Urothelium cell line (cell line): ENCODE data around the gene DOCK3.
"Not testable (repeated sequence)": the region's sequence is repeated elsewhere in the genome, so short reads cannot be mapped to it uniquely, and the experiment has no call there.

Source experiments
- DNase-seq: peaks from one replicate; pipeline ENCODE4 v3.0.0; 2011; ENCODE audit warnings: low spot score, mixed read lengths
- FAIRE-seq: peaks from 2 replicates; lab custom pipeline; 2011; peaks lifted over from hg19 to GRCh38; lab: Jason Lieb, UNC

Gene DOCK3

DNA sequence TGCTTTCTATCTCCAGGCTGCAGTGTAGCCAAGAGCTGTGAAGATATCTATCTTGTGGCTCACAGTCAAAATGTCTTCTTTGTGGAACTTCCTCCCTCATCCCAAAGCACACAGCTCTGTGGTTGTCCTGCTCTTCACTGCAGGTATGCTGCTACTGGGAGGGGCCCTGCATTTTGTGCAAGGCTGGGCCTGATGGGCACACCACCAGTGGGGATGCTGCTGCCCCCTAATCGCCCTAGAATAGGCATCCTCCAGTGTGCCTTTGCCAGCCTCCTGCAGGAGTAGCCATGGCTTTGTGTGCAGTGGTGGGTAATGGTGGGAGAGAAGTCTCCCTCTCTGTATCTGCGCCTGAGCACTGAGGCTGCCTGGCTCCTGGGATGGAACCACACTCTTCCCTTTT, 297.3 kb downstream of the DOCK3 start:
- no peak for FAIRE-seq
- peak; percentile 3 for DNase-seq

- FAIRE-seq, DNase-seq: not testable (repeated sequence)
Observed at GRCh38 chr3:50978586-50978985, 303.9 kb downstream of the DOCK3 start.

DNA sequence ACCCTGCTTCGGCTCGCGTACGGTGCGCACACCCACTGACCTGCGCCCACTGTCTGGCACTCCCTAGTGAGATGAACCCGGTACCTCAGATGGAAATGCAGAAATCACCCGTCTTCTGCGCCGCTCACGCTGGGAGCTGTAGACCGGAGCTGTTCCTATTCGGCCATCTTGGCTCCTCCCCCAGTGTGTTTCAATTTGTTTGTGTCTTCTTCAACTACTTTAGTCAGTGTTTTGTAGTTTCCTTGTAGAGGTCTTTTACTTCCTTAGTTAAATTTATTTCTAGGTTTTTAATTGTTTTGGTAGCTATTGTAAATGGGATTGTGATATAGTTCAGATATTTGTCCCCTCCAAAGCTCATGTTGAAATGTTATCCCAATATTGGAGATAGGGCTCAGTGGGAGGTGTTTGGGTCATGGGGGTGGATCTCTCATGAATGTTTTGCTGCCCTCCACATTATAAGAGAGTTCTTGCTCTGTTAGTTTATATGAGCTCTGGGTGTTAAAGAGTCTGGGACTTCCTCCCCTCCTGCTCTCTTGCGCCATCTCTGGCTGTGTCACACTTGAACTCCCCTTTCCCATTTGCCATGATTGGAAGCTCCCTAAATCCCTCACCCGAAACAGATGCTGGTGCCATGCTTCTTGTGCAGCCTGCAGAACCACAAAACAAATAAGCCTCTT, 304.4 kb downstream of the DOCK3 start:
- no peak for FAIRE-seq
- DNase-seq: peak; percentile 62

GRCh38 chr3:50982540-50983325, 308.0 kb downstream of the DOCK3 start:
- FAIRE-seq: no peak
- DNase-seq: no peak

DNA sequence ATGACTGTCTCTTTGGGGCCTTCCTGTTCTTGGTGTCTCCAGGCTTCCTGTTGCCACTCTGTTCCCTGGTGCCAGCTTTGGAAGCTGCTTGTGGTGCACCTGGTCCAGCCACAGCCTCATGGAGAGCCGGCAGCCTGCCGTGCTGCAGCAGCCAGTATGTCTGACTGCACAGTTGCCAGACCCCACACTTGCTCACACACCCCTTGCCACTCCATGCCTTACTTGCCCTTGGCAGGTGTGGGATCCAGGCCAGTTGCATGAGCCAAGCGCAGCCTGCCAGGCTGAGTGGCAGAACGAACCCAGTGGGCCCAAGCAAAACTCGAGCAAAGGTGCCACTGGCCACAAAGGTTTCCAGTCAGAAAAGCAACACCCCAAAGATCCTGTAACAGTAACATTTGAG, 309.2 kb downstream of the DOCK3 start:
- FAIRE-seq (no peak), DNase-seq (no peak)

- DNase-seq: no peak
- no peak for FAIRE-seq
Observed at GRCh38 chr3:50985893-50986292, 311.2 kb downstream of the DOCK3 start.

- FAIRE-seq (no peak), DNase-seq (no peak)
Observed at GRCh38 chr3:50986726-50987125, 312.0 kb downstream of the DOCK3 start.

DNA sequence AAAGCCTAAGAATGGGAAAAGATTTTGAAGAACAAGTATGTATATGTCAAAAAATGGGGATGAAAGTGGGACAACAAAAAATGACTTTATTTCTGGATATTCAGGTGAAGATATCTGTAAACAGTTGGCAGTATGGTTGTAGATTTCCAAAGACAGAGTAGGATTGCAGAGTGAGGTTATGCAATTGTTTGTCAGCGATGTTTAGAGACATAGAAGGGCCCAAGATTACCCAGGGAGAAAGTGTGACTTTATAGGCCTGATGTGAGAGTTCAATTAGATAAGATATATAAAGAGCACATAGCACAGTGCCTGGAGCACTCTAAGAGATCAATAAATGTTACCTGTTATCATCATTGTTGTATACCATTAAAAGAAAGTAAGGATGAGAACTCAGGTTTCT, 319.8 kb downstream of the DOCK3 start:
- DNase-seq (no peak), FAIRE-seq (no peak)

DNA sequence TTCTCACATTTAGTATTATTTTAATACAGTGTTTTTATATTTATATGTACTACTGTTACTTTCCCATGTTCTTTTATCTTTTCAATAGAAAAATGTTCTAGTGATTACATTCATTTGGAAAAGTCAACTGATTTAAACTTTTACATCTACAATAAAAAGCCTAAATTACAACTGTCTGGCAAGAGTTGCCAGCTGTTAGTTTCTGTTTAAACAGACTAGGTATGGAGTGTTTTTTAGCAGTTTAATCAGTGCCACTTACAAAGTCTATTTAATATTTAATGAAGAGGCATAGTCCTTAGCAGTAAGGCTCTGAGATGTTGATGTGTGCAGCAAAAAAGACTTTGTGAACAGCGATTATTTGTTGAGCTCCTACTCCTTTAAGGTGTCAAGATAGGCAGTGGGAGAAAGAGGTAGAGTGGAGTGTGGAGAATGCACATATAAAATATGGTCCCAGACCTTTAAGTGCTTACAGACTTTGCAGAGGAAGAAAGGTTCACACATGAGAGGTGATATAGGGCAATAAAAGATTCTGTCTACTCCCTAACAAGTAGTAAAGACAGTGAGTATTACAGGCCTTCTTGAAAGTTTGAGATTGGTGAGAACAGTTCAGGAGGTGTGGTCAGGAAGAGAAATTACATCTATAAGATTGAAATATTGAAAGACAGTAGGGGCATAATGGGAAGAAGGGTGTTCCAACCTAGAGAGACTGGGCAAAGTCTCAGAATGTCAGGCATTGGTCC, 320.5 kb downstream of the DOCK3 start:
- DNase-seq (no peak), FAIRE-seq (no peak)

DNA sequence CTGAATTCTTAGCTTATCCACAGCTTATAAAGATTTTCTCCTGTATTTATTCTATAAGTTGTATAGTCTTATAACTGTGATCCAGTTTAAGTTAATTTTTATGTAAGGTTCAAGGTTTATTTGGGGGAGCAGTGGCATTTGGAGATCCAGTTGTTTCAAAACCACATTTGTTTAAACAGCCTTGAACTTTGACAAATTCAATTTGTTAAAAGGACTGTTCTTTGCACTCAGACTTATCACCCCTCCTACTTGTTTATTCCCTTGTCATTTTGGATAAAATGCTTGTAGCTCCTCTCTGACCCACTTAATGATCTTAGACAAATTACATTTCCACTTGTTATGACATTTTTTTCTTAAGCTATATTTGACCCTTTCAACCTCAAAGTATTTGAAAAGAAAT, 327.8 kb downstream of the DOCK3 start:
- FAIRE-seq: no peak
- DNase-seq: no peak

DNA sequence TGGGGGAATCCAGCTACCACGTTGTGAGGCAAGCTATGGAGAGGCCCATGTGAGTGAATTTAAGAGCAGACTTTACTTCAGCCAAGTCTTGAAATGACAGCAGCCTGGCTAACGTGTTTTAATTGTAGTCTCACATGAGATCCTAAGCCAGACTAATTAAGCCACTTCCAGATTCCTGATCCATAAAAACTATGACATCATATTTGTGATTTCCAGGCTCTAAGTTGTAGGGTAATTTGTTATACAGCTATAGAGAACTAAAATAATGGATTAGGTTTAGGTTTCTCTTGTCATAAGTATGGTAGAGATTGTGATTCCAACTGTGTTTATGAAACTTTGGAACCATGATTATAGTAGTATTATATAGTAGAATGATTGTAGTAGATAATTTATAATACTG, 329.5 kb downstream of the DOCK3 start:
- FAIRE-seq: no peak
- no peak for DNase-seq

GRCh38 chr3:51024121-51024520, 349.4 kb downstream of the DOCK3 start:
- DNase-seq (no peak), FAIRE-seq (no peak)

- no peak for DNase-seq
- no peak for FAIRE-seq
Observed at GRCh38 chr3:51024765-51025632, 350.3 kb downstream of the DOCK3 start.

DNA sequence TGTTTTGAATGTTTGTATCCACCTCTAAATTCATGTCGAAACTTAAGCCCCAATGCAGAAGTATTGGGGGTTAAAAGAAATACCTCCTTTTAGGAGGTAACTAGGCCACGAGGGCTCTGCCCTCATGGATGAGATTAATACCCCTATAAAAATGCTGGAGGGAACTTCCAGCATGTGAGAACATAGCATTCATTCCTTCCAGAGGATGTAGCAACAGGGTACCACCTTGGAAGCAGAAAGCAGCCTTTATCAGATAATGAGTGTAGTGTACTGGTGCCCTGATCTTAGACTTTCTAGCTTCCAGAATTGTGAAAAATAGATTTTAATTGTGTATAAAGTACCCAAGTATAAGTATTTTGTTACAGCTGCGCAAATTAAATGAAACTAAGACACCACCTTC, 356.9 kb downstream of the DOCK3 start:
- FAIRE-seq (no peak), DNase-seq (no peak)

- FAIRE-seq (no peak), DNase-seq (no peak)
Observed at GRCh38 chr3:51035630-51036029, 360.9 kb downstream of the DOCK3 start.

- DNase-seq: no peak
- no peak for FAIRE-seq
Observed at GRCh38 chr3:51044982-51045381, 370.3 kb downstream of the DOCK3 start.

- no peak for FAIRE-seq
- no peak for DNase-seq
Observed at GRCh38 chr3:51052562-51052961, 377.8 kb downstream of the DOCK3 start.

DNA sequence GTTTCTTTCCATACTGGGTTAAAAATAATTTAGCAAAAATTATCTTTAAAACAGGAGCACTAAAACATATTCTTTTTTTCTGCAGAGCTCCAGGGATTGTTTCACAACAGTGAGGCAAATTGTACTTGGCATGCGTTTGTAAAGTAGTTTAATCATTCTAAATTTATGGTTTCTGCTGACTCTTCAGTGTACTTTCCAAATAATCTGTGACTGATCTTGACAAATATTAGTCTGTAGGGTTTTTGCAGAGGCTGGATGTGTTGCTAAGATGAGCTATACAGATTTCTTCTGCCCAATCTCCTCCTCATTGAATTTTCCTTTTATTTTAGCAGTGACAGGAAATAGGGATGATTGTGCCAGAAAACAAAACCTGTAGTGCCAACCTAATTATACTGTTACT, 382.4 kb downstream of the DOCK3 start:
- no peak for FAIRE-seq
- DNase-seq: no peak

DNA sequence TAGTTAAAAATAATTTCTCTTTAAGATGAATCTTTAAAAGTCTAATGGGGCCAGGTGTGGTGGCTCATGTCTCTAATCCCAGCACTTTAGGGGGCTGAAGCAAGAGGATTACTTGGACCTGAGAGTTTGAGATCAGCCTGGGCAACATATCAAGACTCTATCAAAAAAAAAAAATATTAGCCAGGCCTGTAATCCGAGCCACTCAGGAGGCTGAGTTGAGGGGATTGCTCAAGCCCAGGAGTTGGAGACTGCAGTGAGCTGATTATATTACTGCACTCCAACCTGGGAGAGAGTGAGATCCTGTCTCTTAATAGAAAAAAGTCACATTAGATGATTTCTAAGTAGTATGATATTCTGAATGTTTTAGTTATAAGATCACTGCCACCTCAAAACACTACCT, 388.3 kb downstream of the DOCK3 start:
- DNase-seq: no peak

DNA sequence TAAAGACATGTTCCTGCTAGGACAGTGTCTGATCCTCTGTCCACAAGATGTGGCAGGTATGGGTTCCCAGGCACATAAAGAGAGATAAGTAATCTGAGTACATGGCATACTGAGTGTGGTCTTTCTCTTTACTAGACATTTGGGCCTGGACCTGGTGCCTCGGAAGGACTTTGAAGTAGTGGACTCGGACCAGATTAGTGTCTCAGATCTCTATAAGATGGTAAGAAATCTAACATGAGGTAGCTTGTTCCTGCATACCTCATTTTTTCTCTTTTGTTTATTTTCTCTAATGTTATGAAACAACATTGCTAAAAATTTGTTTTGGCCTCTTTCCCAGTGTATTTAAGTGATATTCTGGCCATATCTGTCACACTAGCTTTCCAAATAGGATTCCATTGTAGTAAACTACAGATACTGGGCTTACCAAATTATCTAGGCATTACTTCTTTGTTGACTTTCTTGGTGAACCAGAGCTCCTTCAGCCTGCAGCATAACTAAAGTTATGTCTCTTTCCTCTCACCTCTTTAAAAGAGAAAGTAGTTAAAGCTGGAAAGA, 400.6 kb downstream of the DOCK3 start:
- DNase-seq: no peak
- no peak for FAIRE-seq

More for the DNA sequence above, 388.3 kb downstream of the DOCK3 start:
- no peak for FAIRE-seq

GRCh38 chr3:51082363-51082762, 407.6 kb downstream of the DOCK3 start:
- DNase-seq (no peak), FAIRE-seq (no peak)
